A673 (cell line): ENCODE data around the gene KRTAP5-2. TPM values are rescaled to one million over a fixed set of nuclear protein-coding genes. Genes with fewer than 3 reads are reported as not detected.

Experiments
- BruUV-seq: library from RNA; stranded (reverse); fragments of 400-500 nt; replicated peaks from 2 replicates; lab custom pipeline; 2021; lab: Mats Ljungman, UMichigan
- CTCF ChIA-PET: fragments of 300-600 bp; sonication (Branson Sonifier 250); formaldehyde crosslinking; loops from one replicate; lab custom pipeline; 2022; ENCODE audit warnings: antibody characterized with exemption; lab: Charles Lee
- POLR2A ChIA-PET: fragments of 300-600 bp; sonication (Branson Sonifier 250); formaldehyde crosslinking; loops from one replicate; lab custom pipeline; 2022; ENCODE audit warnings: antibody characterized with exemption; ENCODE audit not compliant: low non-redundant PET; lab: Charles Lee
- DNase-seq: peaks from one replicate; pipeline ENCODE4 v3.0.0-alpha.2; 2015; ENCODE audit warnings: low spot score
- H3K27ac ChIP-seq: fragments of 200-600 bp; sonication (generic); 2 replicates; pipeline ENCODE4 v1.5.1; 2016; ENCODE audit warnings: mixed run types, low read depth, mild to moderate bottlenecking, mixed read lengths, antibody characterized with exemption, low read length; ENCODE audit not compliant: poor library complexity, severe bottlenecking
- H3K27me3 ChIP-seq: fragments of 200-600 bp; sonication (generic); replicated peaks from 2 replicates; pipeline ENCODE4 v1.6.1; 2017; ENCODE audit warnings: mixed run types, low read depth, mild to moderate bottlenecking, mixed read lengths, antibody characterized with exemption, low read length; ENCODE audit not compliant: insufficient read depth, poor library complexity
- H3K36me3 ChIP-seq: fragments of 200-600 bp; sonication (generic); 2 replicates; pipeline ENCODE4 v1.6.1; 2016; ENCODE audit warnings: mixed run types, mild to moderate bottlenecking, mixed read lengths, antibody characterized with exemption, low read length; ENCODE audit not compliant: insufficient read depth, poor library complexity, severe bottlenecking
- H3K4me1 ChIP-seq: fragments of 200-600 bp; sonication (generic); 2 replicates; pipeline ENCODE4 v1.6.1; 2017; ENCODE audit warnings: mixed run types, mild to moderate bottlenecking, mixed read lengths, antibody characterized with exemption, low read length; ENCODE audit not compliant: insufficient read depth, poor library complexity, severe bottlenecking
- H3K4me3 ChIP-seq: fragments of 200-600 bp; sonication (generic); 2 replicates; pipeline ENCODE4 v1.5.1; 2016; ENCODE audit warnings: low read depth, mixed run types, mild to moderate bottlenecking, mixed read lengths, low read length; ENCODE audit not compliant: poor library complexity, severe bottlenecking
- H3K9me3 ChIP-seq: fragments of 200-600 bp; sonication (generic); 2 replicates; pipeline ENCODE4 v1.6.1; 2016; ENCODE audit warnings: mixed run types, low read depth, mild to moderate bottlenecking, mixed read lengths, antibody characterized with exemption, low read length; ENCODE audit not compliant: poor library complexity, severe bottlenecking
- CTCF ChIP-seq: fragments of 300-800, 200-600 bp; sonication (generic); conservative IDR thresholded peaks from 2 replicates; pipeline ENCODE4 v1.5.1; 2017; ENCODE audit warnings: low read depth, mild to moderate bottlenecking, antibody characterized with exemption, low read length, moderate library complexity, mixed read lengths
- EZH2 ChIP-seq: fragments of 200-600 bp; sonication (generic); IDR thresholded peaks from 2 replicates; pipeline ENCODE4 v1.6.1; 2017; ENCODE audit warnings: borderline replicate concordance, low read depth, mild to moderate bottlenecking, mixed read lengths, antibody characterized with exemption, low read length; ENCODE audit not compliant: poor library complexity, severe bottlenecking
- intact Hi-C: fragments of 100-400 bp; cut with micrococcal nuclease; formaldehyde crosslinking; loops from one replicate; pipeline ENCODE4 v1.10.0; 2022; ENCODE audit not compliant: unreplicated experiment
- total RNA-seq: library from RNA; stranded (reverse); gene quantifications from 2 replicates; pipeline ENCODE4 v1.2.3, GENCODE V29; 2021

KRTAP5-2 gene
- total RNA-seq, 1 experiment from 2014 or later, result not detected

- no peaks in the 10 kb centered on the region for H3K27me3 ChIP-seq
- no TSS peak for BruUV-seq
- H3K4me3 ChIP-seq, result no peak overlapping the region
- intact Hi-C loops, result no loop called here
- ChIA-PET POLR2A (no interaction called here), CTCF (no interaction called here)
- no peaks in the 10 kb centered on the region for H3K4me1 ChIP-seq
- no peak for DNase-seq
- H3K36me3 ChIP-seq, result no peaks in the 10 kb centered on the region
- TF ChIP-seq EZH2, result no peak
- no peak for TF ChIP-seq CTCF
- no peak overlapping the region for H3K27ac ChIP-seq
- H3K9me3 ChIP-seq, result no peaks in the 10 kb centered on the region
Measured at GRCh38 chr11:1641096-1641495, 43.0 kb upstream of the KRTAP5-2 start.

- H3K27ac ChIP-seq, result no peak overlapping the region
- no TSS peak for BruUV-seq
- peak; percentile 33 for DNase-seq
- no peak overlapping the region for H3K4me3 ChIP-seq
- ChIA-PET POLR2A (no interaction called here), CTCF (interaction anchor here (0.5 to 0.6 kb wide), 2 partner anchors 41 to 254 kb away, joined by 4 to 16 read pairs; no protein-coding TSS in a partner anchor)
- no peaks in the 10 kb centered on the region for H3K36me3 ChIP-seq
- peaks cover 4% of the 10 kb centered on the region for H3K27me3 ChIP-seq
- H3K4me1 ChIP-seq, result no peaks in the 10 kb centered on the region
- H3K9me3 ChIP-seq, result no peaks in the 10 kb centered on the region
- no peak for TF ChIP-seq EZH2
- peak; percentile 81 for TF ChIP-seq CTCF
- intact Hi-C loops, result no loop called here
Measured at GRCh38 chr11:1640076-1640946, 42.2 kb upstream of the KRTAP5-2 start.

GRCh38 chr11:1639666-1640065, 41.6 kb upstream of the KRTAP5-2 start:
- TF ChIP-seq CTCF, result no peak
- no peak for TF ChIP-seq EZH2
- DNase-seq, result no peak
- no peaks in the 10 kb centered on the region for H3K36me3 ChIP-seq
- ChIA-PET CTCF (no interaction called here), POLR2A (no interaction called here)
- peaks cover 4% of the 10 kb centered on the region for H3K27me3 ChIP-seq
- intact Hi-C loops, result no loop called here
- no TSS peak for BruUV-seq
- H3K4me3 ChIP-seq, result no peak overlapping the region
- no peak overlapping the region for H3K27ac ChIP-seq
- H3K9me3 ChIP-seq, result no peaks in the 10 kb centered on the region
- no peaks in the 10 kb centered on the region for H3K4me1 ChIP-seq
